AG04450 (cell line): Measurements from ENCODE around the gene DTL. TPM values are rescaled to one million over a fixed set of nuclear protein-coding genes. Genes with fewer than 3 reads are reported as not detected.

Experiments
- CTCF ChIA-PET: fragments of 300-600, 350-600 bp; formaldehyde crosslinking; extraction: SDS; loops from one replicate; lab custom pipeline; 2022; ENCODE audit warnings: antibody characterized with exemption, inconsistent platforms; lab: Charles Lee
- POLR2A ChIA-PET: fragments of 350-600 bp; formaldehyde crosslinking; extraction: SDS; loops from one replicate; lab custom pipeline; 2021; ENCODE audit warnings: antibody characterized with exemption, inconsistent platforms; lab: Yijun Ruan, JAX
- DNase-seq: peaks from one replicate; pipeline ENCODE4 v3.0.0-alpha.2; 2011; ENCODE audit warnings: low read depth, low spot score
- H3K27ac ChIP-seq: one replicate; pipeline ENCODE4 v1.5.1; 2012; ENCODE audit warnings: low read depth, low read length, control low read depth
- H3K27me3 ChIP-seq: one replicate; pipeline ENCODE4 v1.6.0; 2012; ENCODE audit warnings: low read length; ENCODE audit not compliant: control insufficient read depth, insufficient read depth
- H3K4me3 ChIP-seq: 2 replicates; pipeline ENCODE4 v1.5.1; 2011; ENCODE audit warnings: mild to moderate bottlenecking, low read depth, low read length, control low read depth
- H3K9me3 ChIP-seq: 2 replicates; pipeline ENCODE4 v1.5.1; 2012; ENCODE audit warnings: low read length; ENCODE audit not compliant: control insufficient read depth, insufficient read depth
- polyA plus RNA-seq: library from polyadenylated mRNA; depleted of rRNA; stranded (reverse); fragments of >200 nt; gene quantifications from 2 replicates; pipeline ENCODE4 v1.2.3, GENCODE V29; 2011
- TF ChIP-seq, protein P1 (sequence below): IDR thresholded peaks from 2 replicates; pipeline ENCODE4 v1.5.1; 2011; ENCODE audit warnings: low read depth, low read length, control low read depth, inconsistent platforms

DTL gene
- polyA plus RNA-seq, 1 experiment = 6.0 TPM

DNA sequence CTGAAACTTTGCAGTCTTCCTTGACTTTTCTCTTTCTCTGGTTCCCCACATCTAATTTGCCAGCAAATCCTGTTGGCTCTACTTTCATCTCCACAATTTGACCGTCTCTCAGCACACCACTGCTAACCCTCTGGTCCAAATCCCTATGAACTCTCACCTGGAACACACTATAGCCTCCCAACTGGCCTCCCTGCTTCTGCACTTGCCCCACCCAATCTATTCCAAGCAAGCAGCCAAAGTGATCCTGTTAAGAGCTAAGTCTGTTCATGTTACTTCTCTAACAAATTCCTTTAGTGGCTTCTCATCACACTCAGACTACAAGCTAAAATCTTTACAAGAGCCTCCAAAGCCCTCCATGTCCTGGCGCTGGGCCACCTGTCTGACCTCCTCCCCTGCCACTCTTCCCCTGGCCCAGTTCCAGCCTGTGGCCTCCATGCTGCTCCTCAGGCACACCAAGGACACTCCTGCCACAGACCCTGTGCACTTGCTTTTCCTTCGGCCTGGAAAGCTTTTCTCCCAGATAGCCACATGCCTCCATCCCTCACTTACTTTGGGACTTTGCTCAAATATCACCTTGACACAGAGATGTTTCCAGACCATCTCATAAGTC, 104.1 kb downstream of the DTL start:
- TF ChIP-seq, protein P1, sequence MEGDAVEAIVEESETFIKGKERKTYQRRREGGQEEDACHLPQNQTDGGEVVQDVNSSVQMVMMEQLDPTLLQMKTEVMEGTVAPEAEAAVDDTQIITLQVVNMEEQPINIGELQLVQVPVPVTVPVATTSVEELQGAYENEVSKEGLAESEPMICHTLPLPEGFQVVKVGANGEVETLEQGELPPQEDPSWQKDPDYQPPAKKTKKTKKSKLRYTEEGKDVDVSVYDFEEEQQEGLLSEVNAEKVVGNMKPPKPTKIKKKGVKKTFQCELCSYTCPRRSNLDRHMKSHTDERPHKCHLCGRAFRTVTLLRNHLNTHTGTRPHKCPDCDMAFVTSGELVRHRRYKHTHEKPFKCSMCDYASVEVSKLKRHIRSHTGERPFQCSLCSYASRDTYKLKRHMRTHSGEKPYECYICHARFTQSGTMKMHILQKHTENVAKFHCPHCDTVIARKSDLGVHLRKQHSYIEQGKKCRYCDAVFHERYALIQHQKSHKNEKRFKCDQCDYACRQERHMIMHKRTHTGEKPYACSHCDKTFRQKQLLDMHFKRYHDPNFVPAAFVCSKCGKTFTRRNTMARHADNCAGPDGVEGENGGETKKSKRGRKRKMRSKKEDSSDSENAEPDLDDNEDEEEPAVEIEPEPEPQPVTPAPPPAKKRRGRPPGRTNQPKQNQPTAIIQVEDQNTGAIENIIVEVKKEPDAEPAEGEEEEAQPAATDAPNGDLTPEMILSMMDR = no peak
- no peak for DNase-seq
- ChIA-PET CTCF (interaction anchor here (0.7 kb wide), 1 partner anchor 49 kb away, joined by 4 read pairs; no protein-coding TSS in a partner anchor), POLR2A (interaction anchor here (0.6 kb wide), 1 partner anchor 140 kb away, joined by 8 read pairs; no protein-coding TSS in a partner anchor)
- H3K27ac ChIP-seq = no peak overlapping the region
- no peak overlapping the region for H3K4me3 ChIP-seq
- H3K27me3 ChIP-seq = no peaks in the 10 kb centered on the region
- H3K9me3 ChIP-seq = no peaks in the 10 kb centered on the region

DNA sequence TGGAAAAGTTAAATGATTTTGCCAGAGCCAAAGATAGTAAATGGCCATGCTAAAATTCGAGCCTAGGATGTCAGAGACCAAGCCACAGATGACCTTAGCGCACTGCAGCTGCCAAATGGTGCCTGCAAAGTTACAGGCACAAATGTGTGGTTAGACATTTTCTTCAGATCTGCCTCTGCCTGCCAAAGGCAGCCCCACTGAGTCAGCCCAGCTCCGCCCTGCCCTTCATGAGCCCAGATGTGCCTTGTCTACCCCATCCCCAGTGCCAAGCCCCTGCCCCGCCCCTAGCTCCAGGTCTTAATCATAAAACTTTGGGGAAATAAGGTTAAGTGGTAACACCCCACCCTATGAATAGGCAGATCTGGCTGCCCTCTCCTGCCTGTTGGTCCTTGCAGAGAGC, 105.9 kb downstream of the DTL start:
- ChIA-PET POLR2A (no interaction called here), CTCF (no interaction called here)
- Histone ChIP-seq H3K27ac (no peak overlapping the region), H3K4me3 (no peak overlapping the region), H3K27me3 (no peaks in the 10 kb centered on the region), H3K9me3 (no peaks in the 10 kb centered on the region)
- no peak for DNase-seq
- TF ChIP-seq, protein P1 = no peak

DNA sequence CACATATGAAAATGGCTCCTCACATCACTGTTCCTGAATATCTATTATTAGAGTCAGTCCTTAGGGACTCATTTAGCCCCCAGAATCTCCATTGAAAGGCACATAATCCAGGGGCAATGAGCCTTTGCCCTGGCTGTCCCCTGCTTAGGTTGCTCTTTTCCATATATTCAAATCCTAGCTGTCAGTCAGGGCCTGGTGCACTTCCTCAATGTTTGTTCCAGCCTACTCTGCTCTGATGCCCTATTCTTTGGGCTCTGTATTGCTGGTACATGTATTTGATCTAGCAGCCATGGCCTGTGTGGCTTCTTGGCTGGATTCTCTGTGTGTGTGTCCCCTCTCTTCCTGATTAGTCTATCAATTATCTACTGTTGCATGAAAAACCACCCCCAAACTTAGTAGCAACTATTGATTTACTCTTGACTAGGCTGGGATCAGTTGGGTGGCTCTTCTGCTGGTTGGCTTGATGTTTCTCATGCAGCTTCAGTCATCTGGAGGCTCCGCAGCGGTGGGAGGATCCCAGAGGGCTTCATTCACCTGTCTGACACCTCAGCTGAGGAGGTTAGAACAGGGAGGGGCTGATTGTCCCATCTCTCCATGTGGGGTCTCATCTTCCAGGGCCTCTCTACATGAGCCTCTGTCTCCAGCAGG, 107.5 kb downstream of the DTL start:
- Histone ChIP-seq H3K9me3 (no peaks in the 10 kb centered on the region), H3K27me3 (no peaks in the 10 kb centered on the region), H3K27ac (no peak overlapping the region), H3K4me3 (no peak overlapping the region)
- POLR2A ChIA-PET = no interaction called here
- CTCF ChIA-PET = no interaction called here
- TF ChIP-seq, protein P1 = no peak
- no peak for DNase-seq

DNA sequence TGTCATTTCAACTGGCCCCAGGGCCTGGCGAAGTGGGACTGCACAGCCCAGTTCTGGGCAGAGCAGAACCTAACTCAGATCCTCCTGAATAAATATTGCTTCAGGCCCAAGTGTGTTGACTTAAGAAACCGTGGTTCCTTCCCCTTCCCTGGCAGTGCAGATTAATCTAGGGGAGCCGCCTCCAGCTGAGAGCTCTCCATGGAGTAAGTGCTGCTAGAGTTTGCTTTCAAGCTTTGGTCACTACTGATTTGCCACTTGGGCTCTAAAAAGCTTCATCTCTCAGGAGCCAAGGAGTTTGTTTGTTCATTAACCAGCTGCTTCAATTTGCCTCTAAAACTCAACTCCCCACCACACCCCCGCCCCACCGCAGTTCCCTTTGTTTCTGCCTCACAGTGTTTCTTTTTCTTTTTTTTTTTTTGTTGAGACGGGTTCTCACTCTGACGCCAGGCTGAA, 112.1 kb downstream of the DTL start:
- Histone ChIP-seq H3K27ac (no peak overlapping the region), H3K4me3 (no peak overlapping the region), H3K9me3 (no peaks in the 10 kb centered on the region), H3K27me3 (no peaks in the 10 kb centered on the region)
- TF ChIP-seq, protein P1 = no peak
- ChIA-PET CTCF (interaction anchor here (0.6 kb wide), 1 partner anchor 19 kb away, joined by 3 read pairs; no protein-coding TSS in a partner anchor), POLR2A (interaction anchor here (0.6 kb wide), 1 partner anchor 24 kb away, joined by 3 read pairs; no protein-coding TSS in a partner anchor)
- no peak for DNase-seq

DNA sequence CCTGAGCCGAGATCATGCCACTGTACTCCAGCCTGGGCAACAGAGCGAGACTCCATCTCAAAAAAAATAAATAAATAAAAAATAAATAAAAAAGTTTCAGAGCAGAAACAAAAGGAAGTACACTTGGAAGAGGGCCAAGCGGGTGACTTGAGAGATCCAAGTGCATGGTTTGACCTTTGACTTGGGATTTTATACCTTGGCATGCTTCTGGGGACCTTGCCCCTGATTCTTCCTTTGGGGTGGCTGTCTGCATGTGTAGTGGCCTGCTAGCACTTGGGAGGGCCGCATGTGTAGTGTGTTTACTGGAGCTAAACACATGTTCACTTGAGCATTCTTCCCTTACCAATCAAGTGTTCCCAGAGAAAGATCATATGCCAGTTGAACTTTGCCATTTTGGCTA, 114.0 kb downstream of the DTL start:
- H3K9me3 ChIP-seq = no peaks in the 10 kb centered on the region
- TF ChIP-seq, protein P1 = no peak
- H3K4me3 ChIP-seq = no peak overlapping the region
- no peaks in the 10 kb centered on the region for H3K27me3 ChIP-seq
- H3K27ac ChIP-seq = no peak overlapping the region
- POLR2A ChIA-PET = no interaction called here
- no peak for DNase-seq
- CTCF ChIA-PET = no interaction called here
